Transverse colon (tissue), 4 donors: ENCODE results near the gene POLR2I.

ENCODE experiments used
- CTCF ChIP-seq, 5 experiments: fragments of 200-600 bp in 3 of 5; fragments of 450-650 bp in 2 of 5; sonication (generic) in 3 of 5; IDR thresholded peaks; 1 replicate in 2 of 5; 2 replicates in 3 of 5; pipeline ENCODE4 v1.5.1; 2016 to 2017; ENCODE audit warnings: antibody characterized with exemption in 5 of 5, inconsistent platforms in 3 of 5, mild to moderate bottlenecking in 2 of 5, moderate library complexity in 1 of 5
- EP300 ChIP-seq: sonication (generic); formaldehyde crosslinking; IDR thresholded peaks from one replicate; pipeline ENCODE4 v1.6.1; 2017; ENCODE audit warnings: antibody characterized with exemption, low read depth
- POLR2A ChIP-seq: fragments of 450-650 bp; IDR thresholded peaks from one replicate; pipeline ENCODE4 v1.6.1; 2016; ENCODE audit warnings: antibody characterized with exemption, mild to moderate bottlenecking, moderate library complexity
- POLR2AphosphoS5 ChIP-seq, 3 donors: sonication (generic); formaldehyde crosslinking; IDR thresholded peaks; one replicate each; pipeline ENCODE4 v1.6.1; 2016; ENCODE audit warnings: antibody characterized with exemption in 3 of 3

GRCh38 chr19:36090910-36091695, 23.6 kb downstream of the POLR2I start:
- TF ChIP-seq CTCF (IDR thresholded peaks at IDR 0.05) (no peak), EP300 (no peak), POLR2AphosphoS5 (IDR thresholded peaks at IDR 0.05) (no peak), POLR2A (no peak)
